Right atrium auricular region (tissue), 2 donors: ENCODE measurements around the gene TP53I11. TPM values are rescaled to one million over a fixed set of nuclear protein-coding genes. Genes with fewer than 3 reads are reported as not detected.
A peak's percentile ranks its signal among the peaks of the same experiment; 100 is the strongest.

ENCODE experiments used
- DNase-seq: peaks from one replicate; pipeline ENCODE4 v3.0.0-alpha.2; 2019; ENCODE audit warnings: low spot score
- H3K27ac ChIP-seq, 2 donors: fragments of 200-600 bp; sonication (generic); 1 replicate in 1 of 2; 2 replicates in 1 of 2; pipeline ENCODE4 v1.5.1; 2016 to 2019
- H3K27me3 ChIP-seq, 2 donors: fragments of 200-600 bp; sonication (generic); one replicate each; pipeline versions ENCODE4 v1.5.1 to v1.6.0; 2017 to 2019
- H3K36me3 ChIP-seq: fragments of 200-600 bp; sonication (generic); one replicate; pipeline ENCODE4 v1.5.1; 2016
- H3K4me1 ChIP-seq, 2 donors: fragments of 200-600 bp; sonication (generic); one replicate each; pipeline versions ENCODE4 v1.5.1 to v1.6.0; 2017 to 2019
- H3K4me3 ChIP-seq, 2 donors: fragments of 200-600 bp; sonication (generic); 1 replicate in 1 of 2; 2 replicates in 1 of 2; pipeline ENCODE4 v1.5.1; 2017 to 2019; ENCODE audit warnings: mild to moderate bottlenecking in 1 of 2, moderate library complexity in 1 of 2
- H3K9me3 ChIP-seq, 2 donors: fragments of 200-600 bp; sonication (generic); one replicate each; pipeline ENCODE4 v1.5.1; 2019
- total RNA-seq, 2 donors: library from RNA; depleted of rRNA; stranded (reverse); fragments of >200 nt; gene quantifications; one replicate each; pipeline ENCODE4 v1.1.0, GENCODE V29; 2016
- TF ChIP-seq, protein P1 (sequence below), 2 donors: fragments of 200-600 bp; sonication (generic); IDR thresholded peaks; one replicate each; pipeline ENCODE4 v1.5.1; 2019; ENCODE audit warnings: antibody characterized with exemption in 2 of 2

TP53I11 gene
- total RNA-seq, 2 donors from 2014 or later: 46.7 to 89.0 TPM

DNA sequence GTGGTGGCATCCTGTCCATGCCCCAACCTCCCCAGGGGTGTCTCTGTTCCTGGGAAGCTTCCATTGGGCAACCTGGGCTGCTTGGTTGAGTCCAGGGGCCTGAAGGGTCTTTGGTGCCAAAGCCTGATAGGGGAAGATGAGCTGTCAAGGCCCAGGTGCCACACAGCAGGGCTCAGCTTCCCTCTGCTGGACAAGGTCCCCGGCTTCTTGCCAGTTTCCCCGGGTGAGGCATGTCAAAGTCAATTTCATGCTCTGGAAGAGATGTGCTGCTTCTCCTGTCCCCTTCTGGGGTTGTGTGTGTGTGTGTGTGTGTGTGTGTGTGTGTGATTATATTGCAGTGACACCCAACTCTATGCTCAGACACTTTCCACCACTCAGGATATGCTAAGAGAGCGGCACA, 26.9 kb downstream of the TP53I11 start:
- H3K27me3 ChIP-seq: no peaks in the 10 kb centered on the region
- no peak overlapping the region for H3K27ac ChIP-seq

DNA sequence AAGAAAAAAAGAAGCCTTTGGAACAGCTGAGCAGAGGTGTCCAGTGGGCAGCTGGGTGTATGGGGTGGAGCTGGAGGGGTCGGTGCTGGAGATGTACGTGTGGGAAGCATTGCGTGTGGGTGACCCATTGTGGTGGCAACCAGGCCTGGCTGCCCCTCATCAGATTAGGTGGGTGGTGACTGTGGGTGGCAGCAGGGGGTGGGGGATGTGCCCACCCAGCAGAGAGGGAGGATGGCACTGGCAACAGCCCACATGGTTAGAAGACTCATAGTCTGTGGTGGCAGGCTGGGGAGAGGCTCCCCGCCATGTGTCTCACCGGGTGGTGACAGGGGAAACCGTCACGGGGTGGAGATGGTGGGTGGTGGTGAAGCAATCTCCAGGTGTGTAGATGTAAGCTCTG, 27.6 kb downstream of the TP53I11 start:
- no peak for DNase-seq
- no peaks in the 10 kb centered on the region for H3K9me3 ChIP-seq
- no peak overlapping the region for H3K27ac ChIP-seq
- TF ChIP-seq, protein P1, sequence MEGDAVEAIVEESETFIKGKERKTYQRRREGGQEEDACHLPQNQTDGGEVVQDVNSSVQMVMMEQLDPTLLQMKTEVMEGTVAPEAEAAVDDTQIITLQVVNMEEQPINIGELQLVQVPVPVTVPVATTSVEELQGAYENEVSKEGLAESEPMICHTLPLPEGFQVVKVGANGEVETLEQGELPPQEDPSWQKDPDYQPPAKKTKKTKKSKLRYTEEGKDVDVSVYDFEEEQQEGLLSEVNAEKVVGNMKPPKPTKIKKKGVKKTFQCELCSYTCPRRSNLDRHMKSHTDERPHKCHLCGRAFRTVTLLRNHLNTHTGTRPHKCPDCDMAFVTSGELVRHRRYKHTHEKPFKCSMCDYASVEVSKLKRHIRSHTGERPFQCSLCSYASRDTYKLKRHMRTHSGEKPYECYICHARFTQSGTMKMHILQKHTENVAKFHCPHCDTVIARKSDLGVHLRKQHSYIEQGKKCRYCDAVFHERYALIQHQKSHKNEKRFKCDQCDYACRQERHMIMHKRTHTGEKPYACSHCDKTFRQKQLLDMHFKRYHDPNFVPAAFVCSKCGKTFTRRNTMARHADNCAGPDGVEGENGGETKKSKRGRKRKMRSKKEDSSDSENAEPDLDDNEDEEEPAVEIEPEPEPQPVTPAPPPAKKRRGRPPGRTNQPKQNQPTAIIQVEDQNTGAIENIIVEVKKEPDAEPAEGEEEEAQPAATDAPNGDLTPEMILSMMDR (IDR thresholded peaks at IDR 0.05): no peak
- H3K27me3 ChIP-seq: no peaks in the 10 kb centered on the region
- H3K4me3 ChIP-seq: no peak overlapping the region
- H3K4me1 ChIP-seq: peaks cover 0 to 23% of the 10 kb centered on the region in 2 donors
- peaks cover 33% of the 10 kb centered on the region for H3K36me3 ChIP-seq

More for the DNA sequence above, 26.9 kb downstream of the TP53I11 start:
- Histone ChIP-seq H3K4me1 (peaks cover 0 to 25% of the 10 kb centered on the region in 2 donors), H3K9me3 (no peaks in the 10 kb centered on the region), H3K4me3 (no peak overlapping the region), H3K36me3 (peaks cover 32% of the 10 kb centered on the region)
- TF ChIP-seq, protein P1 (IDR thresholded peaks at IDR 0.05): no peak
- no peak for DNase-seq

GRCh38 chr11:44920451-44920850, 30.2 kb downstream of the TP53I11 start:
- H3K27me3 ChIP-seq: no peaks in the 10 kb centered on the region
- TF ChIP-seq, protein P1 (IDR thresholded peaks at IDR 0.05): no peak
- H3K27ac ChIP-seq: no peak overlapping the region
- no peak for DNase-seq
- H3K9me3 ChIP-seq: no peaks in the 10 kb centered on the region
- no peak overlapping the region for H3K4me3 ChIP-seq
- peaks cover 0 to 25% of the 10 kb centered on the region in 2 donors for H3K4me1 ChIP-seq
- peaks cover 34% of the 10 kb centered on the region for H3K36me3 ChIP-seq

- TF ChIP-seq, protein P1 (IDR thresholded peaks at IDR 0.05): no peak
- peak overlapping the region in 1 of 2 donors; percentile 72 for H3K27ac ChIP-seq
- peaks cover 0 to 17% of the 10 kb centered on the region in 2 donors for H3K4me1 ChIP-seq
- no peak overlapping the region for H3K4me3 ChIP-seq
- H3K36me3 ChIP-seq: peaks cover 36% of the 10 kb centered on the region
- no peaks in the 10 kb centered on the region for H3K9me3 ChIP-seq
- no peak for DNase-seq
- no peaks in the 10 kb centered on the region for H3K27me3 ChIP-seq
These were observed 32.9 kb downstream of the TP53I11 start for GRCh38 chr11:44917741-44918140.

DNA sequence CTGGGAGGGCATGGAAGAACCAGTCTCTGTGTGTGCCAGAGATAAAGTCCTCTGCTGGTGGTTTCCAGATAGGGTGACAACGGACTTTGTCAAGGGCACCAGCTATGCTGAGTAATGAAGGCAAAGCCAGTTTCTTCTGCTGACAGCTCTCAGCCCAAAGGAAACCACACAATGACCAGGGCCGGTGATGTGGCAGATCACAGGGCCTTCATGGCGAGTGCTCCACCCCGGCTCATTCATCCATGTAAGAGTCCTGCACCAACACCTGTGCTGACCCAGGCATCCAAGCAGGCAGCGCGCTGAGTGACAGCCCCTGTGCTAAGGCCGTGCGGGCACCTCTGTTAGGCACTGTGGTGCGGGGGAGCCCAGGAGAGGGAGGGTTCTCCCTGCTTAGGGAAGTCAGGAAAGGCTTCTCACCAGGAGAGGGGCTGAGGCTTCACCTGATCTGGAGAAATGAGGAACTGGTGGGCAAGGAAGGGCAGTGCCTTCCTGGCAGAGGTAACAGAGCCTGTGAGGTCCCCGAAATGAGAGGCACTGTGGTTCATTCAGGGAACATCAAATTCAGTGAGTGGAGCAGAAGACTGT, 33.8 kb downstream of the TP53I11 start:
- Histone ChIP-seq H3K4me1 (peaks cover 0 to 22% of the 10 kb centered on the region in 2 donors), H3K36me3 (peaks cover 36% of the 10 kb centered on the region), H3K27ac (peak overlapping the region; percentile 44 to 72), H3K4me3 (no peak overlapping the region), H3K27me3 (no peaks in the 10 kb centered on the region), H3K9me3 (no peaks in the 10 kb centered on the region)
- no peak for DNase-seq
- TF ChIP-seq, protein P1 (IDR thresholded peaks at IDR 0.05): no peak

DNA sequence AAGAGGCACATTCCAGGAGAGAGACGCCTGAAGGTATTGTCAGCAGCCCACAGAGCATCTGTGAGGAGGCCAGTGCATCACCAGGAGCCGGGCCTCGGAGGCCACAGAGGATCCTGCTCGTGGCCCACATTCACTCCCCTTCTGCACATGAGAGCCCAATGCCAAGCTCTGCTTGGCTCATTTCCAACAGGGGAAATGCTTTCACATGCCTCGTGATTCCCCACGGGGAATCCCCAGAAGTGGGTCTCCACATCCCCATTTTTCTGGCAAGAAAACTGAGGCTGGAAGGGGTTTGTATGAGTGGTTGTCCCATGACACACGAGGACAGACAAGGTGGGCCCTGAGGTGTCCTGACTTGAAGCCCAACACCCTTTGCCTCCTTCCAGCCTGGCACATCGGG, 34.4 kb downstream of the TP53I11 start:
- peak overlapping the region; percentile 44 to 72 for H3K27ac ChIP-seq
- H3K4me1 ChIP-seq: peaks cover 0 to 28% of the 10 kb centered on the region in 2 donors
- TF ChIP-seq, protein P1 (IDR thresholded peaks at IDR 0.05): no peak
- no peak for DNase-seq
- peaks cover 34% of the 10 kb centered on the region for H3K36me3 ChIP-seq
- no peaks in the 10 kb centered on the region for H3K9me3 ChIP-seq
- no peak overlapping the region for H3K4me3 ChIP-seq
- H3K27me3 ChIP-seq: no peaks in the 10 kb centered on the region
